MM.1S (cell line): ENCODE results near the gene CRB1.

ENCODE experiments used
- DNase-seq: peaks from one replicate; pipeline ENCODE4 v3.0.0-alpha.2; 2015
- H2AFZ ChIP-seq: fragments of 300-600 bp; sonication (generic); 2 replicates; pipeline ENCODE4 v1.6.0; 2016; ENCODE audit warnings: antibody characterized with exemption, low read length
- H3F3A ChIP-seq: fragments of 300-600 bp; sonication (generic); 2 replicates; pipeline ENCODE4 v1.6.1; 2016; ENCODE audit warnings: mild to moderate bottlenecking, antibody characterized with exemption, low read length, moderate library complexity, mixed read lengths; ENCODE audit not compliant: insufficient read depth
- H3K27ac ChIP-seq: fragments of 300-600 bp; sonication (generic); 2 replicates; pipeline ENCODE4 v1.5.1; 2016; ENCODE audit warnings: mild to moderate bottlenecking, low read length
- H3K27me3 ChIP-seq: fragments of 300-600 bp; sonication (generic); replicated peaks from 2 replicates; pipeline ENCODE4 v1.6.0; 2016; ENCODE audit warnings: low read length; ENCODE audit not compliant: insufficient read depth
- H3K36me3 ChIP-seq: fragments of 300-600 bp; sonication (generic); replicated peaks from 2 replicates; pipeline ENCODE4 v1.6.1; 2016; ENCODE audit warnings: mild to moderate bottlenecking, low read length, mixed read lengths; ENCODE audit not compliant: insufficient read depth
- H3K4me1 ChIP-seq: fragments of 300-600 bp; sonication (generic); 2 replicates; pipeline ENCODE4 v1.6.1; 2016; ENCODE audit warnings: low read length, mixed read lengths
- H3K4me2 ChIP-seq: fragments of 300-600 bp; sonication (generic); 2 replicates; pipeline ENCODE4 v1.6.0; 2016; ENCODE audit warnings: low read depth, low read length
- H3K4me3 ChIP-seq: fragments of 300-600 bp; sonication (generic); 2 replicates; pipeline ENCODE4 v1.5.1; 2016; ENCODE audit warnings: low read length, mixed read lengths
- H3K79me2 ChIP-seq: fragments of 300-600 bp; sonication (generic); 2 replicates; pipeline ENCODE4 v1.6.1; 2016; ENCODE audit warnings: mixed run types, low read length, mixed read lengths
- H3K9ac ChIP-seq: fragments of 300-600 bp; sonication (generic); 2 replicates; pipeline ENCODE4 v1.6.1; 2016; ENCODE audit warnings: low read length, mixed read lengths
- H3K9me2 ChIP-seq: fragments of 300-600 bp; sonication (generic); replicated peaks from 2 replicates; pipeline ENCODE4 v1.6.1; 2016; ENCODE audit warnings: mild to moderate bottlenecking, low read length, mixed read lengths; ENCODE audit not compliant: insufficient read depth
- H3K9me3 ChIP-seq: fragments of 300-600 bp; sonication (generic); replicated peaks from 2 replicates; pipeline ENCODE4 v1.6.1; 2016; ENCODE audit warnings: mild to moderate bottlenecking, low read length, mixed read lengths; ENCODE audit not compliant: insufficient read depth
- H4K20me1 ChIP-seq: fragments of 300-600 bp; sonication (generic); 2 replicates; pipeline ENCODE4 v1.6.1; 2016; ENCODE audit warnings: mild to moderate bottlenecking, low read length, moderate library complexity, mixed read lengths; ENCODE audit not compliant: insufficient read depth
- EZH2 ChIP-seq: fragments of 300-600 bp; sonication (generic); optimal IDR thresholded peaks from 2 replicates; pipeline ENCODE3; 2017; ENCODE audit warnings: low read depth, mild to moderate bottlenecking, antibody characterized with exemption, low read length, mixed read lengths
- EZH2phosphoT487 ChIP-seq: fragments of 300-600 bp; sonication (generic); IDR thresholded peaks from 2 replicates; pipeline ENCODE4 v1.6.1; 2018; ENCODE audit warnings: antibody characterized with exemption, low read length
- TF ChIP-seq, protein P1 (sequence below): fragments of 300-600 bp; sonication (generic); IDR thresholded peaks from 2 replicates; pipeline ENCODE4 v1.5.1; 2016; ENCODE audit warnings: antibody characterized with exemption, low read length, mixed read lengths

Gene CRB1

GRCh38 chr1:197314682-197315081 is 46.6 kb downstream of the CRB1 start:
- H3F3A ChIP-seq, result no peaks in the 10 kb centered on the region
- no peaks in the 10 kb centered on the region for H4K20me1 ChIP-seq
- H3K36me3 ChIP-seq, result no peaks in the 10 kb centered on the region
- no peak for TF ChIP-seq EZH2phosphoT487
- TF ChIP-seq, protein P1, sequence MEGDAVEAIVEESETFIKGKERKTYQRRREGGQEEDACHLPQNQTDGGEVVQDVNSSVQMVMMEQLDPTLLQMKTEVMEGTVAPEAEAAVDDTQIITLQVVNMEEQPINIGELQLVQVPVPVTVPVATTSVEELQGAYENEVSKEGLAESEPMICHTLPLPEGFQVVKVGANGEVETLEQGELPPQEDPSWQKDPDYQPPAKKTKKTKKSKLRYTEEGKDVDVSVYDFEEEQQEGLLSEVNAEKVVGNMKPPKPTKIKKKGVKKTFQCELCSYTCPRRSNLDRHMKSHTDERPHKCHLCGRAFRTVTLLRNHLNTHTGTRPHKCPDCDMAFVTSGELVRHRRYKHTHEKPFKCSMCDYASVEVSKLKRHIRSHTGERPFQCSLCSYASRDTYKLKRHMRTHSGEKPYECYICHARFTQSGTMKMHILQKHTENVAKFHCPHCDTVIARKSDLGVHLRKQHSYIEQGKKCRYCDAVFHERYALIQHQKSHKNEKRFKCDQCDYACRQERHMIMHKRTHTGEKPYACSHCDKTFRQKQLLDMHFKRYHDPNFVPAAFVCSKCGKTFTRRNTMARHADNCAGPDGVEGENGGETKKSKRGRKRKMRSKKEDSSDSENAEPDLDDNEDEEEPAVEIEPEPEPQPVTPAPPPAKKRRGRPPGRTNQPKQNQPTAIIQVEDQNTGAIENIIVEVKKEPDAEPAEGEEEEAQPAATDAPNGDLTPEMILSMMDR, result no peak
- TF ChIP-seq EZH2, result no peak
- H3K4me2 ChIP-seq, result no peak overlapping the region
- H3K9me3 ChIP-seq, result no peaks in the 10 kb centered on the region
- no peak overlapping the region for H3K4me3 ChIP-seq
- H3K27ac ChIP-seq, result no peak overlapping the region
- H3K9ac ChIP-seq, result no peak overlapping the region
- H3K27me3 ChIP-seq, result no peaks in the 10 kb centered on the region
- H2AFZ ChIP-seq, result no peak overlapping the region
- H3K9me2 ChIP-seq, result no peaks in the 10 kb centered on the region
- H3K4me1 ChIP-seq, result no peaks in the 10 kb centered on the region
- H3K79me2 ChIP-seq, result no peaks in the 10 kb centered on the region
- no peak for DNase-seq

GRCh38 chr1:197319631-197320030 is 51.6 kb downstream of the CRB1 start:
- Histone ChIP-seq H4K20me1 (no peaks in the 10 kb centered on the region), H3F3A (no peaks in the 10 kb centered on the region), H3K4me2 (no peak overlapping the region), H3K9me2 (no peaks in the 10 kb centered on the region), H3K36me3 (no peaks in the 10 kb centered on the region), H3K4me1 (no peaks in the 10 kb centered on the region), H2AFZ (no peak overlapping the region), H3K9ac (no peak overlapping the region), H3K9me3 (no peaks in the 10 kb centered on the region), H3K79me2 (no peaks in the 10 kb centered on the region), H3K27ac (no peak overlapping the region), H3K4me3 (no peak overlapping the region), H3K27me3 (no peaks in the 10 kb centered on the region)
- TF ChIP-seq EZH2phosphoT487 (no peak), EZH2 (no peak)
- TF ChIP-seq, protein P1, result no peak
- DNase-seq, result no peak

GRCh38 chr1:197320991-197321531 is 53.0 kb downstream of the CRB1 start:
- Histone ChIP-seq H3K4me1 (no peaks in the 10 kb centered on the region), H3F3A (no peaks in the 10 kb centered on the region), H2AFZ (no peak overlapping the region), H3K79me2 (no peaks in the 10 kb centered on the region), H3K27me3 (no peaks in the 10 kb centered on the region), H3K9me2 (no peaks in the 10 kb centered on the region), H3K4me3 (no peak overlapping the region), H3K27ac (no peak overlapping the region), H3K9ac (no peak overlapping the region), H4K20me1 (no peaks in the 10 kb centered on the region), H3K9me3 (no peaks in the 10 kb centered on the region), H3K4me2 (no peak overlapping the region), H3K36me3 (no peaks in the 10 kb centered on the region)
- TF ChIP-seq EZH2, result no peak
- TF ChIP-seq, protein P1, result no peak
- no peak for TF ChIP-seq EZH2phosphoT487
- no peak for DNase-seq
